Activated T-helper 2 cell treated with anti-CD3 and anti-CD28 coated beads, Interferon-gamma antibody, Interleukin-2, Interleukin-4, amounts not matched to agents 10 μg/mL and 5 μg/mL and 100 μg/mL, durations not matched to agents 14 hours and 24 hours and 36 hours (primary cell): ENCODE results near the gene MAPK8IP2. TPM values are rescaled to one million over a fixed set of nuclear protein-coding genes. Genes with fewer than 3 reads are reported as not detected.
"Not testable (repeated sequence)": the region's sequence is repeated elsewhere in the genome, so short reads cannot be mapped to it uniquely, and the experiment has no call there.

Source experiments
- DNase-seq: peaks from one replicate; pipeline ENCODE4 v3.0.0; 2021; ENCODE audit warnings: low spot score
- H3K27ac Mint-ChIP-seq: one replicate; pipeline ENCODE4 v1.8.0; 2021; ENCODE audit warnings: mixed read lengths
- H3K27me3 Mint-ChIP-seq: one replicate; pipeline ENCODE4 v1.8.0; 2021; ENCODE audit warnings: low read depth, mixed read lengths
- H3K36me3 Mint-ChIP-seq: one replicate; pipeline ENCODE4 v1.8.0; 2021; ENCODE audit warnings: low read depth, mixed read lengths
- H3K4me1 Mint-ChIP-seq: one replicate; pipeline ENCODE4 v1.8.0; 2021; ENCODE audit warnings: low read depth, mixed read lengths
- H3K4me3 Mint-ChIP-seq: one replicate; pipeline ENCODE4 v1.8.0; 2021; ENCODE audit warnings: low read depth, mild to moderate bottlenecking, moderate library complexity, mixed read lengths
- H3K9me3 Mint-ChIP-seq: one replicate; pipeline ENCODE4 v1.8.0; 2021; ENCODE audit warnings: mixed read lengths
- intact Hi-C: fragments of 100-400 bp; cut with micrococcal nuclease; formaldehyde crosslinking; loops from one replicate; pipeline ENCODE4 v1.15.1; 2023
- total RNA-seq: library from RNA; stranded (reverse); gene quantifications from 2 replicates; pipeline ENCODE4 v1.2.3, GENCODE V29; 2022

Gene MAPK8IP2
- total RNA-seq, 1 donor from 2014 or later, result 0.16 TPM

DNA sequence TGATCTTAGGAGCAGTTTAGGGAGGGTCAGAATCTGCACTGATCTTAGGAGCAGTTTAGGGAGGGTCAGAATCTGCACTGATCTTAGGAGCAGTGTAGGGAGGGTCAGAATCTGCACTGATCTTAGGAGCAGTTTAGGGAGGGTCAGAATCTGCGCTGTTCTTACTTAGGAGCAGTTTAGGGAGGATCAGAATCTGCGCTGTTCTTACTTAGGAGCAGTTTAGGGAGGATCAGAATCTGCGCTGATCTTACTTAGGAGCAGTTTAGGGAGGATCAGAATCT is 43.2 kb downstream of the MAPK8IP2 start:
- H3K9me3 Mint-ChIP-seq, H3K4me3 Mint-ChIP-seq, DNase-seq, intact Hi-C loops, H3K4me1 Mint-ChIP-seq, H3K27ac Mint-ChIP-seq, H3K36me3 Mint-ChIP-seq: not testable (repeated sequence)
- H3K27me3 Mint-ChIP-seq, result peaks cover 12% of the 10 kb centered on the region

- Mint-ChIP-seq H3K27ac (no peak overlapping the region), H3K4me1 (no peaks in the 10 kb centered on the region), H3K36me3 (no peaks in the 10 kb centered on the region), H3K4me3 (no peak overlapping the region), H3K9me3 (peaks cover 16% of the 10 kb centered on the region), H3K27me3 (peaks cover 2% of the 10 kb centered on the region)
- intact Hi-C loops, result no loop called here
- DNase-seq, result no peak
Observed at GRCh38 chr22:50653256-50653655, 52.7 kb downstream of the MAPK8IP2 start.

- H3K27me3 Mint-ChIP-seq, DNase-seq, H3K4me1 Mint-ChIP-seq, H3K9me3 Mint-ChIP-seq, H3K4me3 Mint-ChIP-seq, intact Hi-C loops, H3K27ac Mint-ChIP-seq, H3K36me3 Mint-ChIP-seq: not testable (repeated sequence)
Observed at GRCh38 chr22:50654664-50655063, 54.1 kb downstream of the MAPK8IP2 start.

GRCh38 chr22:50656122-50657070 is 55.8 kb downstream of the MAPK8IP2 start:
- Mint-ChIP-seq H3K4me3 (no peak overlapping the region), H3K9me3 (peaks cover 3% of the 10 kb centered on the region), H3K4me1 (no peaks in the 10 kb centered on the region), H3K36me3 (no peaks in the 10 kb centered on the region), H3K27me3 (peaks cover 4% of the 10 kb centered on the region), H3K27ac (no peak overlapping the region)
- intact Hi-C loops, result no loop called here
- no peak for DNase-seq

- no peak overlapping the region for H3K4me3 Mint-ChIP-seq
- H3K36me3 Mint-ChIP-seq, result no peaks in the 10 kb centered on the region
- H3K27me3 Mint-ChIP-seq, result peaks cover 3% of the 10 kb centered on the region
- DNase-seq, result no peak
- H3K4me1 Mint-ChIP-seq, result no peaks in the 10 kb centered on the region
- H3K9me3 Mint-ChIP-seq, result no peaks in the 10 kb centered on the region
- H3K27ac Mint-ChIP-seq, result no peak overlapping the region
- intact Hi-C loops, result no loop called here
Observed at GRCh38 chr22:50657925-50658324, 57.3 kb downstream of the MAPK8IP2 start.

- intact Hi-C loops, DNase-seq, H3K27ac Mint-ChIP-seq, H3K4me1 Mint-ChIP-seq, H3K36me3 Mint-ChIP-seq, H3K9me3 Mint-ChIP-seq, H3K4me3 Mint-ChIP-seq, H3K27me3 Mint-ChIP-seq: not testable (repeated sequence)
Observed at GRCh38 chr22:50659711-50660110, 59.1 kb downstream of the MAPK8IP2 start.

DNA sequence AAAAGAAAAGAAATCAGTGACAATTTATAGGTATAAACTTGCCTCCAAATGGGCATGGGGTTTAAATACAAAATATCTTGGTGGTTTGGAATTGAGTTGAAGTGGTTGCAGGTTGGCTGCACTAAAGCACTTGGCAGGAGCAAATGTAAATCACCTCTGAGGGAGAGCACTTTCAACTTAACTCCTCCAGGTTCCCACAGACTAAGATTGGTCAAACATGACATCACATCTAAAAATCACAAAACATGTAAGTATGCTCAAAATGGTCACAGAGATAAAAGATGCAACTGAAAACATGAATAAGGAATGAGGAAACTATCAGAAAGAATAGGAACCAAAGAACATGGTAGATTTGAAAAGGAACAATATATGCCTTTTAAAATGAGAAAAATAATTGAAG is 59.7 kb downstream of the MAPK8IP2 start:
- no peak for DNase-seq
- intact Hi-C loops, result no loop called here
- H3K27me3 Mint-ChIP-seq, result peaks cover 3% of the 10 kb centered on the region
- no peak overlapping the region for H3K4me3 Mint-ChIP-seq
- H3K36me3 Mint-ChIP-seq, result no peaks in the 10 kb centered on the region
- H3K9me3 Mint-ChIP-seq, result no peaks in the 10 kb centered on the region
- no peaks in the 10 kb centered on the region for H3K4me1 Mint-ChIP-seq
- no peak overlapping the region for H3K27ac Mint-ChIP-seq

Other genes starting within 250 kb of the MAPK8IP2 start
- gene SBF1, start 125.8 kb upstream of the MAPK8IP2 start, total RNA-seq, result 102 and 106 TPM in 2 replicates
- 2.2 and 2.9 TPM in 2 replicates for gene ADM2, start 119.2 kb upstream of the MAPK8IP2 start, total RNA-seq
- 0.25 TPM in 1 of 2 replicates, not detected in the other for gene MIOX, start 113.9 kb upstream of the MAPK8IP2 start, total RNA-seq
- 77.2 and 81.8 TPM in 2 replicates for gene LMF2, start 93.1 kb upstream of the MAPK8IP2 start, total RNA-seq
- gene NCAPH2, start 92.6 kb upstream of the MAPK8IP2 start, total RNA-seq, result 112 and 115 TPM in 2 replicates
- 3.8 and 8.7 TPM in 2 replicates for gene SCO2, start 75.2 kb upstream of the MAPK8IP2 start, total RNA-seq
- 35.9 and 36.9 TPM in 2 replicates for gene TYMP, start 70.8 kb upstream of the MAPK8IP2 start, total RNA-seq
- gene KLHDC7B, start 54.9 kb upstream of the MAPK8IP2 start, total RNA-seq, result 3.0 and 3.3 TPM in 2 replicates
- 0.62 TPM in 1 of 2 replicates, not detected in the other for gene SYCE3, start 37.9 kb upstream of the MAPK8IP2 start, total RNA-seq
- gene CPT1B, start 22.4 kb upstream of the MAPK8IP2 start, total RNA-seq, result 68.2 and 74.3 TPM in 2 replicates
- 86.1 and 90.9 TPM in 2 replicates for gene CHKB, start 17.9 kb upstream of the MAPK8IP2 start, total RNA-seq
- gene ARSA, start 27.4 kb downstream of the MAPK8IP2 start, total RNA-seq, result 25.0 TPM in 2 replicates
- 0.16 and 0.25 TPM in 2 replicates for gene SHANK3, start 72.0 kb downstream of the MAPK8IP2 start, total RNA-seq
- not detected in 2 replicates for gene ACR, start 137.4 kb downstream of the MAPK8IP2 start, total RNA-seq
- 34.9 and 35.7 TPM in 2 replicates for gene RABL2B, start 182.8 kb downstream of the MAPK8IP2 start, total RNA-seq